Body of pancreas (tissue), 4 donors: Measurements from ENCODE around the gene TNS3. TPM values are rescaled to one million over a fixed set of nuclear protein-coding genes. Genes with fewer than 3 reads are reported as not detected.

Experiments used
- ATAC-seq: fragments of 150-250 bp; one replicate; pipeline ENCODE4 v1.9.1; 2016
- DNase-seq, 4 donors: peaks; one replicate each; pipeline ENCODE4 v3.0.0-alpha.2; 2019
- H3K27ac ChIP-seq, 4 donors: fragments of 200-600 bp; sonication (generic); 1 replicate in 3 of 4; 2 replicates in 1 of 4; pipeline versions ENCODE4 v1.5.1 to v1.6.1; 2016 to 2019; ENCODE audit warnings: mild to moderate bottlenecking in 1 of 4, mixed read lengths in 1 of 4, moderate library complexity in 1 of 4
- H3K27me3 ChIP-seq, 2 donors: fragments of 200-600 bp; sonication (generic); one replicate each; pipeline ENCODE4 v1.6.0; 2016; ENCODE audit warnings: mild to moderate bottlenecking in 1 of 2
- H3K36me3 ChIP-seq, 2 donors: fragments of 200-600 bp; sonication (generic); replicated peaks in 1 of 2; 2 replicates each; pipeline ENCODE4 v1.5.1; 2016; ENCODE audit warnings: low read depth in 2 of 2; ENCODE audit not compliant: insufficient read depth in 1 of 2
- H3K4me1 ChIP-seq: fragments of 200-600 bp; sonication (generic); one replicate; pipeline ENCODE4 v1.6.0; 2016
- H3K4me3 ChIP-seq, 2 donors: fragments of 200-600 bp; sonication (generic); 1 replicate in 1 of 2; 2 replicates in 1 of 2; pipeline ENCODE4 v1.5.1; 2016 to 2019
- H3K9me3 ChIP-seq, 3 donors: fragments of 200-600 bp; sonication (generic); 1 replicate in 2 of 3; 2 replicates in 1 of 3; pipeline ENCODE4 v1.5.1; 2016
- POLR2A ChIP-seq, 3 donors: fragments of 450-650 bp; IDR thresholded peaks; one replicate each; pipeline ENCODE4 v1.6.1; 2016; ENCODE audit warnings: antibody characterized with exemption in 3 of 3, mild to moderate bottlenecking in 2 of 3
- WGBS, 2 donors: methylation state at CpG; one replicate each; pipeline ENCODE4 v1.1.5; 2017; 5-methylcytosine and 5-hydroxymethylcytosine counted together
- intact Hi-C: fragments of 100-400 bp; cut with DNase I; formaldehyde crosslinking; loops from one replicate; pipeline ENCODE4 v1.15.1; 2023
- total RNA-seq, 2 donors: library from RNA; depleted of rRNA; stranded (reverse); fragments of >200 nt; gene quantifications; one replicate each; pipeline ENCODE4 v1.1.0, GENCODE V29; 2016
- TF ChIP-seq, protein P1 (sequence below), 7 experiments: fragments of 450-650 bp in 4 of 7; fragments of 200-600 bp in 3 of 7; sonication (generic) in 3 of 7; IDR thresholded peaks; one replicate each; pipeline ENCODE4 v1.5.1; 2016 to 2019; ENCODE audit warnings: antibody characterized with exemption in 7 of 7

The TNS3 gene
- total RNA-seq, 2 donors from 2014 or later, result 100 to 265 TPM

DNA sequence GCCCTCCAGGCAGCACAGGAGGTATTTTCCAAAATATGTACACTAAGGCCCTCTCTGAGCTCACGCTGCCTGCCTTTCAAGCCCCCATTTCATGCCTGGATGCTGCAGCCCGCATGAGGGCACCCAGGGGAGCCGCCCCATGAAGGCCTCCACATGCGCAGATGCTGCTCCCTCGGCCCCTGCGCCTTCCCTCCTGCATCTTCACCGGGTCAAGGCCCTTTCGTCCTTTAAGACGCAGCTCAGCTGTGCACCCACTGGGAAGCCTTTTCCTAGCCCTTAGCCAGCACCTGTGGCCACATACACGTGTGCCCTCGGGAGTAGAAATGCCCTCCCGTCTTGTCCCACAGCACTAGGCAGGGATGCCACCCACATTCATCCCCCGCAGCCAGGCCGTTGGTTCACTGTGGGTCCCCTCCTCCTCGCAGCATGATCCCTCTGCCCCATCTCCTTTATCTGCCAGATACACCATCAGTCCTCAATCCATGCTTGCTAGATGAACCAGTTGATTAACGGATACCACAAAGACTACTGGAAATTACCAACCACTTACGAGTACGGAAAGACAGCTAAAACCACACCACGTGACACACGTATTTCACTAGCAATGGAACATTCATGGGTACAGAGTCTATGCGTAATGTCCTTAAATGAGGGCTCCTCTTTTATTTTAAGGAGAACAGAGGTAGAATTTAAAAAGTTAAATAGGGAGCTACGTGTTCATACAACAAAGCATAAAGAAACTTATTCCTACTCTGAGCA, 278.0 kb downstream of the TNS3 start:
- H3K27ac ChIP-seq, result no peak overlapping the region
- intact Hi-C loops, result no loop called here
- TF ChIP-seq, protein P1, sequence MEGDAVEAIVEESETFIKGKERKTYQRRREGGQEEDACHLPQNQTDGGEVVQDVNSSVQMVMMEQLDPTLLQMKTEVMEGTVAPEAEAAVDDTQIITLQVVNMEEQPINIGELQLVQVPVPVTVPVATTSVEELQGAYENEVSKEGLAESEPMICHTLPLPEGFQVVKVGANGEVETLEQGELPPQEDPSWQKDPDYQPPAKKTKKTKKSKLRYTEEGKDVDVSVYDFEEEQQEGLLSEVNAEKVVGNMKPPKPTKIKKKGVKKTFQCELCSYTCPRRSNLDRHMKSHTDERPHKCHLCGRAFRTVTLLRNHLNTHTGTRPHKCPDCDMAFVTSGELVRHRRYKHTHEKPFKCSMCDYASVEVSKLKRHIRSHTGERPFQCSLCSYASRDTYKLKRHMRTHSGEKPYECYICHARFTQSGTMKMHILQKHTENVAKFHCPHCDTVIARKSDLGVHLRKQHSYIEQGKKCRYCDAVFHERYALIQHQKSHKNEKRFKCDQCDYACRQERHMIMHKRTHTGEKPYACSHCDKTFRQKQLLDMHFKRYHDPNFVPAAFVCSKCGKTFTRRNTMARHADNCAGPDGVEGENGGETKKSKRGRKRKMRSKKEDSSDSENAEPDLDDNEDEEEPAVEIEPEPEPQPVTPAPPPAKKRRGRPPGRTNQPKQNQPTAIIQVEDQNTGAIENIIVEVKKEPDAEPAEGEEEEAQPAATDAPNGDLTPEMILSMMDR (IDR thresholded peaks at IDR 0.05), result no peak
- TF ChIP-seq POLR2A (IDR thresholded peaks at IDR 0.05), result no peak

GRCh38 chr7:47303014-47303694, 278.8 kb downstream of the TNS3 start:
- TF ChIP-seq POLR2A (IDR thresholded peaks at IDR 0.05), result no peak
- TF ChIP-seq, protein P1 (IDR thresholded peaks at IDR 0.05), result no peak
- no peak for ATAC-seq
- Histone ChIP-seq H3K4me3 (no peak overlapping the region), H3K36me3 (peaks cover 0 to 37% of the 10 kb centered on the region in 2 donors), H3K4me1 (no peaks in the 10 kb centered on the region), H3K9me3 (no peaks in the 10 kb centered on the region), H3K27me3 (no peaks in the 10 kb centered on the region), H3K27ac (no peak overlapping the region)
- DNase-seq, result no peak
- intact Hi-C loops, result no loop called here
- 88 to 97% methylated on average over 10 to 30 of the region's 30 CpGs for WGBS, 2 donors

More for the DNA sequence above, 278.0 kb downstream of the TNS3 start:
- 87 to 91% methylated on average over 22 of the region's 22 CpGs for WGBS, 2 donors
- DNase-seq (no peak), ATAC-seq (no peak)
- no peaks in the 10 kb centered on the region for H3K9me3 ChIP-seq
- H3K4me3 ChIP-seq, result no peak overlapping the region
- no peaks in the 10 kb centered on the region for H3K27me3 ChIP-seq
- peaks cover 0 to 37% of the 10 kb centered on the region in 2 donors for H3K36me3 ChIP-seq
- no peaks in the 10 kb centered on the region for H3K4me1 ChIP-seq

GRCh38 chr7:47302560-47302959, 279.4 kb downstream of the TNS3 start:
- H3K4me1 ChIP-seq, result no peaks in the 10 kb centered on the region
- TF ChIP-seq POLR2A (IDR thresholded peaks at IDR 0.05), result no peak
- TF ChIP-seq, protein P1 (IDR thresholded peaks at IDR 0.05), result no peak
- WGBS, 2 donors, result 39 to 48% methylated on average over 3 of the region's 3 CpGs
- peaks cover 0 to 37% of the 10 kb centered on the region in 2 donors for H3K36me3 ChIP-seq
- no peak for DNase-seq
- no peak for ATAC-seq
- no peak overlapping the region for H3K4me3 ChIP-seq
- H3K27me3 ChIP-seq, result no peaks in the 10 kb centered on the region
- no peak overlapping the region for H3K27ac ChIP-seq
- no peaks in the 10 kb centered on the region for H3K9me3 ChIP-seq
- intact Hi-C loops, result no loop called here

DNA sequence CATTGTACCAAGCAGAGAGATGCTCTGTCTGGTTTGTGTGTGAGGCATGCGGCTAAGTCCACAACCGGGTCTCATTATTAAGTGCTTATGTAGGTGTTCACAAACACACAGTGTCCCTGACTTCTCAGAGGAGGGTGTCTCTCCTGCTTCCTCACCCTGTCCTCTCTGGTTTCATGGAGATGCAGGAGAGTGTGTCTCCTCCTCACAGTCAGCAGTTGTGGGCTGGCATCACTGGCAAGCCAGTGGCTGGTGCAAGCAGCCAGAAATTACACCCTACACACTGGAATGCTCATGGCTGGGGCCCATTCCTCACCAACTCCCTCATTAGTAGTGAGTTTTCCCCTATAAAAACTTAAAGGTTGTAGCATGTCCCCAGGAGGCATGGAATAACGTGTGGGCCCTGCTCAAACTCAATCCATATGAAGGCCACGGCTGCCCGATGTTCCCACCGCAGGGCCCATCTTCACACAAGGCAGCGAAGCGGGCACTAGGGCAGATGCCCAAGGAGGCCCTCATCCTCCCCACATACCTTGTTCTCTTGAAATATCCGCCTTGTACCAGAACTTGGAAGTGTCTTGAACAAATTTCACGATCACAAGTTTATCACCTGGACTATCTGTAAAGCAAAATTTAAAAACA, 280.1 kb downstream of the TNS3 start:
- Histone ChIP-seq H3K4me1 (no peaks in the 10 kb centered on the region), H3K4me3 (no peak overlapping the region), H3K27me3 (no peaks in the 10 kb centered on the region), H3K9me3 (no peaks in the 10 kb centered on the region), H3K27ac (no peak overlapping the region), H3K36me3 (peaks cover 0 to 37% of the 10 kb centered on the region in 2 donors)
- DNase-seq, result no peak
- no peak for ATAC-seq
- no peak for TF ChIP-seq POLR2A (IDR thresholded peaks at IDR 0.05)
- TF ChIP-seq, protein P1 (IDR thresholded peaks at IDR 0.05), result no peak
- intact Hi-C loops, result no loop called here
- WGBS, 2 donors, result 92 to 93% methylated on average over 10 of the region's 10 CpGs
